ENCODE measurements around the gene CACNA1D.
"Not testable (repeated sequence)": the region's sequence is repeated elsewhere in the genome, so short reads cannot be mapped to it uniquely, and the experiment has no call there.

CACNA1D gene

GRCh38 chr3:53664812-53665211 lies 170.4 kb downstream of the CACNA1D start:
- H3K14ac ChIP-seq (ENCODE audit: low read length in 2 of 2); H3K36me3 ChIP-seq (ENCODE audit: control insufficient read depth in 1 of 2, insufficient read depth in 2 of 2, low read depth in 1 of 2, low read length in 2 of 2); H2BK5ac ChIP-seq (ENCODE audit: low read depth, low read length, poor library complexity, severe bottlenecking); H3K23ac ChIP-seq (ENCODE audit: low read length in 2 of 2); DNase-seq; H2BK15ac ChIP-seq (ENCODE audit: low read depth, poor library complexity, severe bottlenecking); H3K4me2 ChIP-seq (ENCODE audit: low read length, poor library complexity, severe bottlenecking); H3K18ac ChIP-seq (ENCODE audit: low read depth in 1 of 2, low read length in 2 of 2); H2BK120ac ChIP-seq (ENCODE audit: low read depth, low read length); H3K4me3 ChIP-seq (ENCODE audit: insufficient read depth in 1 of 2, low read depth in 1 of 2, low read length in 2 of 2); H2AFZ ChIP-seq (ENCODE audit: low read depth, low read length); H3K4me1 ChIP-seq (ENCODE audit: control insufficient read depth, insufficient read depth, low read depth, low read length); H3K4ac ChIP-seq (ENCODE audit: low read depth in 1 of 2, low read length in 2 of 2); H2AK5ac ChIP-seq (ENCODE audit: low read length, severe bottlenecking); H2BK12ac ChIP-seq (ENCODE audit: low read length in 2 of 2); H4K8ac ChIP-seq (ENCODE audit: low read length); H3K27me3 ChIP-seq (ENCODE audit: control insufficient read depth in 1 of 2, insufficient read depth in 1 of 2, low read length in 2 of 2); H4K91ac ChIP-seq (ENCODE audit: low read length); H3K9ac ChIP-seq (ENCODE audit: low read length); H3K27ac ChIP-seq (ENCODE audit: low read length, poor library complexity, severe bottlenecking); H3K79me1 ChIP-seq (replicated peaks; ENCODE audit: low read length, poor library complexity, severe bottlenecking): not testable (repeated sequence)
- 74% methylated on average over 3 of the region's 4 CpGs for WGBS
- peaks cover 42% of the 10 kb centered on the region for H3K9me3 ChIP-seq (ENCODE audit: control insufficient read depth, low read length)

- no peak overlapping the region for H3K4me2 ChIP-seq (ENCODE audit: low read length, poor library complexity, severe bottlenecking)
- H4K91ac ChIP-seq (ENCODE audit: low read length), result no peak overlapping the region
- H3K9me3 ChIP-seq (ENCODE audit: control insufficient read depth, low read length), result peaks cover 34% of the 10 kb centered on the region
- H2BK5ac ChIP-seq (ENCODE audit: low read depth, low read length, poor library complexity, severe bottlenecking), result no peak overlapping the region
- no peak overlapping the region for H2AK5ac ChIP-seq (ENCODE audit: low read length, severe bottlenecking)
- no peak overlapping the region for H4K8ac ChIP-seq (ENCODE audit: low read length)
- DNase-seq, result no peak
- no peaks in the 10 kb centered on the region for H3K79me1 ChIP-seq (replicated peaks; ENCODE audit: low read length, poor library complexity, severe bottlenecking)
- H2BK15ac ChIP-seq (ENCODE audit: low read depth, poor library complexity, severe bottlenecking), result no peak overlapping the region
- no peaks in the 10 kb centered on the region for H3K4me1 ChIP-seq (ENCODE audit: control insufficient read depth, insufficient read depth, low read depth, low read length)
- no peak overlapping the region for H2AFZ ChIP-seq (ENCODE audit: low read depth, low read length)
- H3K27me3 ChIP-seq (ENCODE audit: control insufficient read depth in 1 of 2, insufficient read depth in 1 of 2, low read length in 2 of 2), result peaks cover 4 to 7% of the 10 kb centered on the region in 2 experiments
- H3K27ac ChIP-seq (ENCODE audit: low read length, poor library complexity, severe bottlenecking), result no peak overlapping the region
- no peak overlapping the region for H3K4me3 ChIP-seq (ENCODE audit: insufficient read depth in 1 of 2, low read depth in 1 of 2, low read length in 2 of 2)
- H2BK120ac ChIP-seq (ENCODE audit: low read depth, low read length), result no peak overlapping the region
- no peak overlapping the region for H3K14ac ChIP-seq (ENCODE audit: low read length in 2 of 2)
- no peaks in the 10 kb centered on the region for H3K36me3 ChIP-seq (ENCODE audit: control insufficient read depth in 1 of 2, insufficient read depth in 2 of 2, low read depth in 1 of 2, low read length in 2 of 2)
- H3K18ac ChIP-seq (ENCODE audit: low read depth in 1 of 2, low read length in 2 of 2), result no peak overlapping the region
- WGBS, result 85% methylated on average over 12 of the region's 12 CpGs
- no peak overlapping the region for H2BK12ac ChIP-seq (ENCODE audit: low read length in 2 of 2)
- H3K9ac ChIP-seq (ENCODE audit: low read length), result no peak overlapping the region
- no peak overlapping the region for H3K23ac ChIP-seq (ENCODE audit: low read length in 2 of 2)
- no peak overlapping the region for H3K4ac ChIP-seq (ENCODE audit: low read depth in 1 of 2, low read length in 2 of 2)
These were observed 171.4 kb downstream of the CACNA1D start for GRCh38 chr3:53665608-53666425.

GRCh38 chr3:53668872-53669271 lies 174.5 kb downstream of the CACNA1D start:
- Histone ChIP-seq H3K4ac (ENCODE audit: low read depth in 1 of 2, low read length in 2 of 2) (no peak overlapping the region), H4K8ac (ENCODE audit: low read length) (no peak overlapping the region), H3K4me2 (ENCODE audit: low read length, poor library complexity, severe bottlenecking) (no peak overlapping the region), H4K91ac (ENCODE audit: low read length) (no peak overlapping the region), H3K9ac (ENCODE audit: low read length) (no peak overlapping the region), H2AFZ (ENCODE audit: low read depth, low read length) (no peak overlapping the region), H2BK5ac (ENCODE audit: low read depth, low read length, poor library complexity, severe bottlenecking) (no peak overlapping the region), H3K18ac (ENCODE audit: low read depth in 1 of 2, low read length in 2 of 2) (no peak overlapping the region), H2BK120ac (ENCODE audit: low read depth, low read length) (no peak overlapping the region), H3K23ac (ENCODE audit: low read length in 2 of 2) (no peak overlapping the region), H3K79me1 (replicated peaks; ENCODE audit: low read length, poor library complexity, severe bottlenecking) (no peaks in the 10 kb centered on the region), H2BK12ac (ENCODE audit: low read length in 2 of 2) (no peak overlapping the region), H3K27me3 (ENCODE audit: control insufficient read depth in 1 of 2, insufficient read depth in 1 of 2, low read length in 2 of 2) (peaks cover 14 to 28% of the 10 kb centered on the region in 2 experiments), H2AK5ac (ENCODE audit: low read length, severe bottlenecking) (no peak overlapping the region), H3K14ac (ENCODE audit: low read length in 2 of 2) (no peak overlapping the region), H3K4me1 (ENCODE audit: control insufficient read depth, insufficient read depth, low read depth, low read length) (no peaks in the 10 kb centered on the region), H2BK15ac (ENCODE audit: low read depth, poor library complexity, severe bottlenecking) (no peak overlapping the region), H3K9me3 (ENCODE audit: control insufficient read depth, low read length) (peaks cover 6% of the 10 kb centered on the region), H3K4me3 (ENCODE audit: insufficient read depth in 1 of 2, low read depth in 1 of 2, low read length in 2 of 2) (no peak overlapping the region), H3K36me3 (ENCODE audit: control insufficient read depth in 1 of 2, insufficient read depth in 2 of 2, low read depth in 1 of 2, low read length in 2 of 2) (no peaks in the 10 kb centered on the region), H3K27ac (ENCODE audit: low read length, poor library complexity, severe bottlenecking) (no peak overlapping the region)
- 25% methylated on average over 1 of the region's 2 CpGs for WGBS
- DNase-seq, result no peak

DNA sequence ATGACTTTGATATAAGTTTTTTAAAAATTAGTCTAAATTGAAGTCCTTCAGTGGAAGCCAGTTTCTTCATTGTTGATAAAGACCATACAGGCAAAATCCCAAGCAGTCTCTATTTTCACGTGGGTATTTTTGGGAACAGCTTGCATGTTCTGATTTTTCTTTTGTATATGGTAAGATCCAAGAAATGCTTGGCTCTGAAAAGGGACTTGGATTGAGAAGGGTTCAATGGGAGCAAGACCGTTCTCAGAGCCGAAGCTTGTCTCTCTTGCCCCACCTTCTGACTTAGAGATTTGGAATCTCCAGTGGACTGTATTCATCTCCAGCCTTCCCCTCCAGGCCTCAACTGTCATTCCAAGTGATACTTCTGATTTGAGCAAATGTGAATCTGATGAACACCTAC lies 176.3 kb downstream of the CACNA1D start:
- 84% methylated on average over 3 of the region's 3 CpGs for WGBS
- Histone ChIP-seq H2AK5ac (ENCODE audit: low read length, severe bottlenecking) (no peak overlapping the region), H3K14ac (ENCODE audit: low read length in 2 of 2) (no peak overlapping the region), H2AFZ (ENCODE audit: low read depth, low read length) (no peak overlapping the region), H4K8ac (ENCODE audit: low read length) (no peak overlapping the region), H3K9ac (ENCODE audit: low read length) (no peak overlapping the region), H3K36me3 (ENCODE audit: control insufficient read depth in 1 of 2, insufficient read depth in 2 of 2, low read depth in 1 of 2, low read length in 2 of 2) (no peaks in the 10 kb centered on the region), H2BK12ac (ENCODE audit: low read length in 2 of 2) (no peak overlapping the region), H3K9me3 (ENCODE audit: control insufficient read depth, low read length) (no peaks in the 10 kb centered on the region), H3K27me3 (ENCODE audit: control insufficient read depth in 1 of 2, insufficient read depth in 1 of 2, low read length in 2 of 2) (peaks cover 20 to 43% of the 10 kb centered on the region in 2 experiments), H2BK5ac (ENCODE audit: low read depth, low read length, poor library complexity, severe bottlenecking) (no peak overlapping the region), H2BK120ac (ENCODE audit: low read depth, low read length) (no peak overlapping the region), H2BK15ac (ENCODE audit: low read depth, poor library complexity, severe bottlenecking) (no peak overlapping the region), H3K18ac (ENCODE audit: low read depth in 1 of 2, low read length in 2 of 2) (no peak overlapping the region), H4K91ac (ENCODE audit: low read length) (no peak overlapping the region), H3K4ac (ENCODE audit: low read depth in 1 of 2, low read length in 2 of 2) (no peak overlapping the region), H3K4me3 (ENCODE audit: insufficient read depth in 1 of 2, low read depth in 1 of 2, low read length in 2 of 2) (no peak overlapping the region), H3K79me1 (replicated peaks; ENCODE audit: low read length, poor library complexity, severe bottlenecking) (no peaks in the 10 kb centered on the region), H3K23ac (ENCODE audit: low read length in 2 of 2) (no peak overlapping the region), H3K27ac (ENCODE audit: low read length, poor library complexity, severe bottlenecking) (no peak overlapping the region), H3K4me2 (ENCODE audit: low read length, poor library complexity, severe bottlenecking) (no peak overlapping the region), H3K4me1 (ENCODE audit: control insufficient read depth, insufficient read depth, low read depth, low read length) (no peaks in the 10 kb centered on the region)
- DNase-seq, result no peak

All from mesenchymal stem cell (in vitro differentiated cells and primary cell).